Measurements from ENCODE around the gene OPCML. TPM values are rescaled to one million over a fixed set of nuclear protein-coding genes. Genes with fewer than 3 reads are reported as not detected.

OPCML gene
- total and polyA plus RNA-seq, 2 experiments from 2014 or later: 1.2 to 4.4 TPM

- H3K4me2 ChIP-seq: no peak overlapping the region
- H3K4me1 ChIP-seq (ENCODE audit: insufficient read depth): peaks cover 12% of the 10 kb centered on the region
- H3K27ac Mint-ChIP-seq: no peak overlapping the region
- H3F3A ChIP-seq (replicated peaks; ENCODE audit: low read depth): peaks cover 2% of the 10 kb centered on the region
- no peaks in the 10 kb centered on the region for H3K79me2 ChIP-seq (replicated peaks; ENCODE audit: insufficient read depth)
- no peak overlapping the region for H2AFZ ChIP-seq
- no peaks in the 10 kb centered on the region for H3K27me3 ChIP-seq (ENCODE audit: insufficient read depth)
- DNase-seq (ENCODE audit: low spot score): no peak
- H3K9me2 ChIP-seq (ENCODE audit: insufficient read depth): no peaks in the 10 kb centered on the region
- H3K36me3 Mint-ChIP-seq (ENCODE audit: low read depth): no peaks in the 10 kb centered on the region; the same call in 2 of the 3 replicates
- peaks cover 19% of the 10 kb centered on the region for H3K4me1 Mint-ChIP-seq
- no peak overlapping the region for H3K4me3 ChIP-seq
- H3K4me3 Mint-ChIP-seq: no peak overlapping the region
- H3K9me3 Mint-ChIP-seq: no peaks in the 10 kb centered on the region
- no peak for ATAC-seq
- no peak overlapping the region for H3K27ac ChIP-seq (ENCODE audit: low read depth)
- TF ChIP-seq POLR2AphosphoS5 (IDR thresholded peaks at IDR 0.05; ENCODE audit: low read depth) (no peak), ZNF114 (CRISPR knock-in tag; IDR thresholded peaks at IDR 0.05) (no peak), ETS1 (IDR thresholded peaks at IDR 0.05) (no peak), NANOG (IDR thresholded peaks at IDR 0.05; ENCODE audit: borderline replicate concordance) (no peak), STAT1 (IDR thresholded peaks at IDR 0.05; ENCODE audit: unreplicated experiment) (no peak), EZH2 (IDR thresholded peaks at IDR 0.05; ENCODE audit: low read depth, unreplicated experiment) (no peak), ZNF331 (CRISPR knock-in tag; IDR thresholded peaks at IDR 0.05; ENCODE audit: low read depth) (no peak), EZH2phosphoT487 (IDR thresholded peaks at IDR 0.05; ENCODE audit: unreplicated experiment) (no peak), JUNB (IDR thresholded peaks at IDR 0.05; ENCODE audit: unreplicated experiment) (no peak), CTCF (conservative IDR thresholded peaks at IDR 0.05; ENCODE audit: low read depth in 2 of 2) (no peak), REST (IDR thresholded peaks at IDR 0.05; ENCODE audit: unreplicated experiment) (no peak), ZNF462 (CRISPR knock-in tag; IDR thresholded peaks at IDR 0.05) (no peak)
- H3K27me3 Mint-ChIP-seq (ENCODE audit: insufficient read depth, low read depth, poor library complexity): peaks cover 13% of the 10 kb centered on the region
- H3K36me3 ChIP-seq (ENCODE audit: insufficient read depth): no peaks in the 10 kb centered on the region; the same call in 1 of the 2 replicates
- H4K20me1 ChIP-seq (replicated peaks; ENCODE audit: insufficient read depth): no peaks in the 10 kb centered on the region
These were observed 17.5 kb upstream of the OPCML start for GRCh38 chr11:133549826-133550225.

All from GM23338 (cell line).